PFSK-1 (cell line): ENCODE data around the gene ECE1.

ENCODE experiments used
- FOXP2 ChIP-seq: optimal IDR thresholded peaks from 2 replicates; pipeline ENCODE3; 2011; ENCODE audit warnings: borderline replicate concordance, control low read depth, inconsistent platforms; ENCODE audit not compliant: insufficient read depth; ENCODE audit errors: extremely low read length, extremely low read depth
- POLR2AphosphoS5 ChIP-seq: IDR thresholded peaks from 2 replicates; pipeline ENCODE4 v1.6.1; 2012; ENCODE audit warnings: low read depth, mild to moderate bottlenecking, control low read depth, low read length, moderate library complexity
- REST ChIP-seq, 2 experiments: IDR thresholded peaks; 2 replicates each; pipeline versions ENCODE4 v1.6.1 to v1.8.0; 2011 to 2012; ENCODE audit warnings: low read depth in 2 of 2, low read length in 2 of 2, control low read depth in 1 of 2, inconsistent platforms in 1 of 2, mild to moderate bottlenecking in 1 of 2, moderate library complexity in 1 of 2; ENCODE audit not compliant: insufficient read depth in 1 of 2
- SIN3A ChIP-seq: IDR thresholded peaks from 2 replicates; pipeline ENCODE4 v1.6.1; 2012; ENCODE audit warnings: mild to moderate bottlenecking, low read length, moderate library complexity, borderline replicate concordance; ENCODE audit not compliant: insufficient read depth
- TAF1 ChIP-seq: IDR thresholded peaks from 2 replicates; pipeline ENCODE4 v1.6.1; 2012; ENCODE audit warnings: low read length, control low read depth, borderline replicate concordance; ENCODE audit not compliant: insufficient read depth

- TF ChIP-seq TAF1: no peak
- TF ChIP-seq POLR2AphosphoS5: no peak
- TF ChIP-seq REST (IDR thresholded peaks at IDR 0.05; ENCODE audit: insufficient read depth in 1 of 2, low read depth in 2 of 2, low read length in 2 of 2): no peak
- TF ChIP-seq FOXP2: no peak
- TF ChIP-seq SIN3A: no peak
Measured at GRCh38 chr1:21314743-21315396, 24.6 kb upstream of the ECE1 start.
